GM20000 (cell line): Measurements from ENCODE around the gene DDA1.
"Not testable (repeated sequence)": the region's sequence is repeated elsewhere in the genome, so short reads cannot be mapped to it uniquely, and the experiment has no call there.

Experiments
- DNase-seq: peaks from one replicate; pipeline ENCODE4 v3.0.0; 2012; ENCODE audit warnings: low spot score
- CTCF ChIP-seq: IDR thresholded peaks from 2 replicates; pipeline ENCODE4 v1.5.1; 2012; ENCODE audit warnings: mild to moderate bottlenecking, control low read depth; ENCODE audit errors: extremely low read depth, missing control alignments

The DDA1 gene

GRCh38 chr19:17293605-17294004 is 15.8 kb upstream of the DDA1 start:
- no peak for DNase-seq
- no peak for TF ChIP-seq CTCF

GRCh38 chr19:17294051-17294891 is 15.1 kb upstream of the DDA1 start:
- no peak for TF ChIP-seq CTCF
- peak; percentile 78 for DNase-seq

GRCh38 chr19:17295551-17295950 is 13.8 kb upstream of the DDA1 start:
- not testable (repeated sequence) for DNase-seq

GRCh38 chr19:17296273-17296672 is 13.1 kb upstream of the DDA1 start:
- TF ChIP-seq CTCF: no peak
- DNase-seq: no peak

- no peak for TF ChIP-seq CTCF
- DNase-seq: no peak
Observed at GRCh38 chr19:17296976-17297375, 12.4 kb upstream of the DDA1 start.

- no peak for DNase-seq
- no peak for TF ChIP-seq CTCF
Observed at GRCh38 chr19:17300992-17301619, 8.3 kb upstream of the DDA1 start.

GRCh38 chr19:17302391-17303166 is 6.8 kb upstream of the DDA1 start:
- peak; percentile 53 for DNase-seq
- no peak for TF ChIP-seq CTCF
